Osteoblast (primary cell): ENCODE measurements around the gene GHRHR. TPM values are rescaled to one million over a fixed set of nuclear protein-coding genes. Genes with fewer than 3 reads are reported as not detected.

ENCODE experiments used
- DNase-seq: peaks from one replicate; pipeline ENCODE4 v3.0.0; 2011; ENCODE audit warnings: low spot score, mixed read lengths; ENCODE audit not compliant: insufficient read length; ENCODE audit errors: missing footprints
- H2AFZ ChIP-seq: 2 replicates; pipeline ENCODE4 v1.6.0; 2011; ENCODE audit warnings: mild to moderate bottlenecking, low read length
- H3K27ac ChIP-seq: 2 replicates; pipeline ENCODE4 v1.5.1; 2011; ENCODE audit warnings: mild to moderate bottlenecking, low read depth, low read length, moderate library complexity
- H3K27me3 ChIP-seq: 2 replicates; pipeline ENCODE4 v1.6.0; 2012; ENCODE audit warnings: mild to moderate bottlenecking, control low read depth, inconsistent platforms, low read length, moderate library complexity; ENCODE audit not compliant: insufficient read depth
- H3K36me3 ChIP-seq: 2 replicates; pipeline ENCODE4 v1.5.1; 2011; ENCODE audit warnings: mild to moderate bottlenecking, low read length, control low read depth, moderate library complexity; ENCODE audit not compliant: insufficient read depth
- H3K4me1 ChIP-seq: 2 replicates; pipeline ENCODE4 v1.5.1; 2011; ENCODE audit warnings: mild to moderate bottlenecking, low read length, control low read depth, moderate library complexity; ENCODE audit not compliant: insufficient read depth
- H3K4me2 ChIP-seq: 2 replicates; pipeline ENCODE4 v1.6.0; 2011; ENCODE audit warnings: mild to moderate bottlenecking, low read length; ENCODE audit not compliant: insufficient read depth
- H3K4me3 ChIP-seq: fragments of 200-600 bp; sonication (generic); 3 replicates; pipeline ENCODE4 v1.5.1; 2012; ENCODE audit warnings: mild to moderate bottlenecking, low read length, inconsistent platforms; ENCODE audit not compliant: insufficient read depth
- H3K79me2 ChIP-seq: 2 replicates; pipeline ENCODE4 v1.6.0; 2012; ENCODE audit warnings: mild to moderate bottlenecking, low read length, control low read depth, inconsistent platforms; ENCODE audit not compliant: insufficient read depth
- H3K9me3 ChIP-seq: 2 replicates; pipeline ENCODE4 v1.5.1; 2011; ENCODE audit warnings: low read depth, low read length, control low read depth
- H4K20me1 ChIP-seq: 2 replicates; pipeline ENCODE4 v1.6.0; 2012; ENCODE audit warnings: mild to moderate bottlenecking, low read length, control low read depth; ENCODE audit not compliant: insufficient read depth
- total RNA-seq: library from RNA; depleted of rRNA; stranded (reverse); fragments of >200 nt; gene quantifications from 2 replicates; pipeline ENCODE4 v1.2.3, GENCODE V29; 2012
- TF ChIP-seq, protein P1 (sequence below): IDR thresholded peaks from 2 replicates; pipeline ENCODE4 v1.5.1; 2011; ENCODE audit warnings: mild to moderate bottlenecking, low read depth, low read length, moderate library complexity; ENCODE audit errors: extremely low read depth

Gene GHRHR
- total RNA-seq, 1 donor: not detected

DNA sequence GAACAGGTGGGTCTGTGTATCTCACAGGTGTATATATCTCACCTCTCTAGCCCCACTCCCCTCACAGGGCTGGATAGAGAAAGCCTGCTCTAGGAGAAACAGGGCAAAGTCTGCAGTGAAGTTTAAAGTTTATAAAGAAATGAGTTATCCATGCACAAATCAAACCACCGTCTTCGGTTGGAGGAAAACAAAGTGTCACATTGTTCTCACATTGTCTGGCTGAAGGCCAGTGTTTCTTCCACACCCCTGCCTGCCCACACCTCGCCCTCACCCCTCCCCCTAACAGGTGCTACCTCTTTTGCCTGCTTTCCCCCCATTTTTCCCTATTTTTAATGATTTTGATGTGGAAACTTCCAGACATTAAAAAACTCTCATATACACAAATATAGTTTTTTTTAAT is 26.3 kb upstream of the GHRHR start:
- no peaks in the 10 kb centered on the region for H4K20me1 ChIP-seq
- no peak overlapping the region for H3K4me3 ChIP-seq
- H3K9me3 ChIP-seq: no peaks in the 10 kb centered on the region
- H2AFZ ChIP-seq: no peak overlapping the region
- TF ChIP-seq, protein P1, sequence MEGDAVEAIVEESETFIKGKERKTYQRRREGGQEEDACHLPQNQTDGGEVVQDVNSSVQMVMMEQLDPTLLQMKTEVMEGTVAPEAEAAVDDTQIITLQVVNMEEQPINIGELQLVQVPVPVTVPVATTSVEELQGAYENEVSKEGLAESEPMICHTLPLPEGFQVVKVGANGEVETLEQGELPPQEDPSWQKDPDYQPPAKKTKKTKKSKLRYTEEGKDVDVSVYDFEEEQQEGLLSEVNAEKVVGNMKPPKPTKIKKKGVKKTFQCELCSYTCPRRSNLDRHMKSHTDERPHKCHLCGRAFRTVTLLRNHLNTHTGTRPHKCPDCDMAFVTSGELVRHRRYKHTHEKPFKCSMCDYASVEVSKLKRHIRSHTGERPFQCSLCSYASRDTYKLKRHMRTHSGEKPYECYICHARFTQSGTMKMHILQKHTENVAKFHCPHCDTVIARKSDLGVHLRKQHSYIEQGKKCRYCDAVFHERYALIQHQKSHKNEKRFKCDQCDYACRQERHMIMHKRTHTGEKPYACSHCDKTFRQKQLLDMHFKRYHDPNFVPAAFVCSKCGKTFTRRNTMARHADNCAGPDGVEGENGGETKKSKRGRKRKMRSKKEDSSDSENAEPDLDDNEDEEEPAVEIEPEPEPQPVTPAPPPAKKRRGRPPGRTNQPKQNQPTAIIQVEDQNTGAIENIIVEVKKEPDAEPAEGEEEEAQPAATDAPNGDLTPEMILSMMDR: no peak
- H3K4me2 ChIP-seq: no peak overlapping the region
- no peak overlapping the region for H3K27ac ChIP-seq
- H3K4me1 ChIP-seq: no peaks in the 10 kb centered on the region
- H3K79me2 ChIP-seq: no peaks in the 10 kb centered on the region
- H3K27me3 ChIP-seq: peaks cover 48% of the 10 kb centered on the region
- H3K36me3 ChIP-seq: no peaks in the 10 kb centered on the region
- DNase-seq: peak; percentile 58

DNA sequence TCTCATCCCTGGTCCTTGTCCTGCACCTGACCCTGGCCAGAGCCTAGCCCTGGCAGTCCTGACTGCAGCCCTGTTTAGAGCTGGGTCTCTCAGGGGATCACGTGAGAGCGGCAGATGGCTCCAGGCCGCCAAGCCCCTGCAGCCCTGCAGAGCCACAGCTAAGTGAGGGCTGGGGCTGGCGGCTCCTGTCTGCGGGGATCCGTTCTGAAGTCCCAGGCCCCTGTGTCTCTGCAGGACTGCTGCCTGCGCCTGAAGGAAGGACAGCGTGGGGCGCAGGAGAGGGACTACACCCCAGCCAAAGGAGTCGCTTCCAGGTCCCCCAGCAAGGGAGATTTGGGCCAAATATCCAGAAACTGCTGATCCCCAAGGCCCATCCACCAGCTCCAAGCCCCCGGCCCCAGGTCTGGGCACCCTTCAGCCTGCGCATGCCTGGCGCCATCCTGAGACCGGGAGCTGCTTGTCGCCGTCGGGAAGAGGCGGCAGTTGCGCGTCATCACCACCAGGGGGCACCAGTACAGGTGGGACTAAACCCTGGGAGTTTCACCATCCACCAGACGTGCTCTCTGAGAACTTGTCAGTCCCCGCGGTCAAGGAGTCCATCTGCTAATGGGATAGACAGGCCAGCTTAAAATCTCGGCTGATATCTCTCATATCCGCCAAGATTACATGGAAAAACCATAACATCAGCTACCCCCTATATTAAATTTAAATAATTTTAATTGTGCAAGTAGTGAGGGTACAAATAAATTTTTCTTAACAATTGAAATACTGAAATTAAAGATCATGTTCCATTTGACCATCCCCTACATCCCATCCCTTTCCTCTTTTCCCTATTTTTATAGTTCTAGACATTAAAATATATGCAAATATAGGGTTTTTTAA is 25.1 kb upstream of the GHRHR start:
- peak; percentile 86 for DNase-seq
- Histone ChIP-seq H3K4me1 (no peaks in the 10 kb centered on the region), H2AFZ (no peak overlapping the region), H3K4me2 (no peak overlapping the region), H4K20me1 (no peaks in the 10 kb centered on the region), H3K9me3 (no peaks in the 10 kb centered on the region), H3K79me2 (no peaks in the 10 kb centered on the region), H3K27ac (no peak overlapping the region), H3K4me3 (no peak overlapping the region), H3K36me3 (no peaks in the 10 kb centered on the region), H3K27me3 (peaks cover 47% of the 10 kb centered on the region)
- TF ChIP-seq, protein P1: peak; percentile 91

- no peak overlapping the region for H3K4me3 ChIP-seq
- H3K4me2 ChIP-seq: no peak overlapping the region
- no peak overlapping the region for H2AFZ ChIP-seq
- no peak overlapping the region for H3K27ac ChIP-seq
- H3K27me3 ChIP-seq: peaks cover 44% of the 10 kb centered on the region
- no peaks in the 10 kb centered on the region for H3K36me3 ChIP-seq
- H3K9me3 ChIP-seq: peaks cover 3% of the 10 kb centered on the region
- H3K4me1 ChIP-seq: no peaks in the 10 kb centered on the region
- TF ChIP-seq, protein P1: no peak
- DNase-seq: peak; percentile 45
- no peaks in the 10 kb centered on the region for H4K20me1 ChIP-seq
- no peaks in the 10 kb centered on the region for H3K79me2 ChIP-seq
Observed at GRCh38 chr7:30941582-30942323, 22.0 kb upstream of the GHRHR start.

DNA sequence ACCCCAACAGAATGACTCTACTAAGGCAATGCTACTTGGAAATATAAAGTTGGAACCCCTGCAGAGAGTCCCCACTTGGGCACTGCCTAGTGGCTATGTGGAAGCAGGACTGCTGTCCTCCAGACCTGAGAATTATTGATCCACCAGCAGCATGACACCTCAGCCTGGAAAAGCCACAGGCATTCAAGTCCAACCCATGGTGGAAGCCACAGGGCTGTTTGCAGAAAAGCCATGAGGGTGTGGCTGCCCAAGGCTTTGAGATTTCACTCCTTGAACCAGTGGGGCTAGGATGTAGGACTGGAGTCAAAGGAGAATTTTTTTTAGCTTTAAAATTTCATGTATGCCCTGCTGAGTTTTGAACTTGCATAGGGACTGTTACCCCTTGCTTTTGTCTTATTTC is 13.6 kb upstream of the GHRHR start:
- no peak for DNase-seq
- Histone ChIP-seq H4K20me1 (no peaks in the 10 kb centered on the region), H3K36me3 (no peaks in the 10 kb centered on the region)

More for the DNA sequence above, 13.6 kb upstream of the GHRHR start:
- Histone ChIP-seq H3K4me2 (no peak overlapping the region), H3K4me3 (no peak overlapping the region), H2AFZ (no peak overlapping the region), H3K4me1 (no peaks in the 10 kb centered on the region), H3K27ac (no peak overlapping the region), H3K9me3 (peaks cover under 1% of the 10 kb centered on the region), H3K27me3 (peaks cover 35% of the 10 kb centered on the region), H3K79me2 (no peaks in the 10 kb centered on the region)
- TF ChIP-seq, protein P1: no peak
